GM13977 (cell line): Measurements from ENCODE around the gene FAM219B.

Experiments
- DNase-seq: peaks from one replicate; pipeline ENCODE4 v3.0.0; 2012; ENCODE audit warnings: low spot score
- in situ Hi-C: fragments of 300-500 bp; cut with MboI; formaldehyde crosslinking; loops from one replicate; pipeline ENCODE4 v1.12.0; 2022; ENCODE audit warnings: low sequenced_read_pairs, low pct_unique_long_range_greater_than_20kb, mixed read lengths, inconsistent platforms; ENCODE audit not compliant: unreplicated experiment
- TF ChIP-seq, protein P1 (sequence below): IDR thresholded peaks from 2 replicates; pipeline ENCODE4 v1.5.1; 2012; ENCODE audit warnings: mild to moderate bottlenecking, control low read depth; ENCODE audit not compliant: insufficient read depth; ENCODE audit errors: extremely low read depth, missing control alignments

FAM219B gene

DNA sequence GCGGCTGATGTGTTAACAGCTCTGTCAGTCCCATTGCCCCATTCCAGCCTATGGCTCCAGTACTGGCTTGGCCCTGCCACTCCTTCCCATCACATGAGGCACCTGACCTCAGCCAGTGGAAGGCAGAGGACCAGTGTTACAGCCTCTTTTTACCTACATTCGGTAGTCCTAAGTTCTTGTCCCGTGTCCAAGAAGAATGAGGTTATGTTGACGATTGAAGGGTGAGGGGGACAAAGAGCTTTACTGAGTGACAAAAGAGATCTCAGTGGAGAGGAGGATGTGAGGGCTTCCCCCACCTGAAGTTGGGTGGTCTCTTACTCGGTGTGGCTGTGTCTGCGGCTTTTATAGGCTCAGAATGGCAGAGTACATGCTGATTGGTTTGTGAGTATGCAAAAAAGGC, 24.1 kb downstream of the FAM219B start:
- TF ChIP-seq, protein P1, sequence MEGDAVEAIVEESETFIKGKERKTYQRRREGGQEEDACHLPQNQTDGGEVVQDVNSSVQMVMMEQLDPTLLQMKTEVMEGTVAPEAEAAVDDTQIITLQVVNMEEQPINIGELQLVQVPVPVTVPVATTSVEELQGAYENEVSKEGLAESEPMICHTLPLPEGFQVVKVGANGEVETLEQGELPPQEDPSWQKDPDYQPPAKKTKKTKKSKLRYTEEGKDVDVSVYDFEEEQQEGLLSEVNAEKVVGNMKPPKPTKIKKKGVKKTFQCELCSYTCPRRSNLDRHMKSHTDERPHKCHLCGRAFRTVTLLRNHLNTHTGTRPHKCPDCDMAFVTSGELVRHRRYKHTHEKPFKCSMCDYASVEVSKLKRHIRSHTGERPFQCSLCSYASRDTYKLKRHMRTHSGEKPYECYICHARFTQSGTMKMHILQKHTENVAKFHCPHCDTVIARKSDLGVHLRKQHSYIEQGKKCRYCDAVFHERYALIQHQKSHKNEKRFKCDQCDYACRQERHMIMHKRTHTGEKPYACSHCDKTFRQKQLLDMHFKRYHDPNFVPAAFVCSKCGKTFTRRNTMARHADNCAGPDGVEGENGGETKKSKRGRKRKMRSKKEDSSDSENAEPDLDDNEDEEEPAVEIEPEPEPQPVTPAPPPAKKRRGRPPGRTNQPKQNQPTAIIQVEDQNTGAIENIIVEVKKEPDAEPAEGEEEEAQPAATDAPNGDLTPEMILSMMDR, result no peak
- no peak for DNase-seq
- in situ Hi-C loops, result no loop called here

DNA sequence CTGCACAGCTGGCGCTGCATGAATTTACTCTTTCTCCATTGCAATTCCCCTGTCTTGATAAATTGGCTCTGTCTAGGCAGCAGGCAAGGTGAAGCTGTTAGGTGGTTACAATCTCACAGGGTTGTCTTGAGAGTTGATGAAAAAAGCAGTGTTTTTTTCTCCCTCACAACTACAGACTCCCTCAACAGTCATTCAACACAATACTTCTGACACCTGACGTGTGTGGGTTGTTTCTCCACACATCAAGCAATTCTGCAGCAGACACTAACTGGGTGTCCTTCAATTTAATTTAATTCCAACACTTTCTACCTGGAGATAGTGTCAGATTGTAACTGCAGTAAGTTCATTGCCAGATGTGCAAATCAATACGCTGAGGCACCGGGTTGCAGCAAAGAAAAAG, 28.4 kb downstream of the FAM219B start:
- TF ChIP-seq, protein P1, result no peak
- in situ Hi-C loops, result no loop called here
- DNase-seq, result no peak

DNA sequence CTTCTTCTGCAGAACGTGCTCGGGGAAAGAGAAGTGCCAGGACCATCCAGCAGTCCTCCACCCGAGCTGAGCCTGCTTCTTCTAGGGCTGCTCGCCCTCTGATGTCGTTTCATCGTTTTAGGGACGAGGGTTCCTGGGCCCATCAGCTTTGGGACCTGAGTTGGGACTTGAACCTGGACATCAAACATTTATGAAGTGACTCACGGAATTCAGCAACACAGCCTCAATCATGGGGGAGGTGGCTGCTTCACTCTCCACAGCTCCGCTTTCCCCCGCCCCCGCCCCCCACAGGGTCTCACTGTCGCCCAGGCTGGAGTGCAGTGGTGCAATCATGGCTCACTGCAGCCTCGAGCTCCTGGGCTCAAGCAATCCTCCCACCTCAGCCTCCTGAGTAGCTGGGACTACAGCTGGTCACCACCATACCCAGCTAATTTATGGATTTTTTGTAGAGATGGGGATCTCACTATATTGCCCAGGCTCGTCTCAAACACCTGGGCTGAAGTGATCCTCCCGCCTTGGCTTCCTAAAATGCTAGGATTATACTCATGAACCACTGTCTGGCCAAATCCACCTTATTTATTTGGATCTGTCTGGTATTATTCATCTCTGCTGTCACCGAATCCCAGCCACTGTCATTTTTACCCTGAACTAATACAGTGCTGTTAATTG, 32.8 kb downstream of the FAM219B start:
- TF ChIP-seq, protein P1, result no peak
- in situ Hi-C loops, result no loop called here
- no peak for DNase-seq

DNA sequence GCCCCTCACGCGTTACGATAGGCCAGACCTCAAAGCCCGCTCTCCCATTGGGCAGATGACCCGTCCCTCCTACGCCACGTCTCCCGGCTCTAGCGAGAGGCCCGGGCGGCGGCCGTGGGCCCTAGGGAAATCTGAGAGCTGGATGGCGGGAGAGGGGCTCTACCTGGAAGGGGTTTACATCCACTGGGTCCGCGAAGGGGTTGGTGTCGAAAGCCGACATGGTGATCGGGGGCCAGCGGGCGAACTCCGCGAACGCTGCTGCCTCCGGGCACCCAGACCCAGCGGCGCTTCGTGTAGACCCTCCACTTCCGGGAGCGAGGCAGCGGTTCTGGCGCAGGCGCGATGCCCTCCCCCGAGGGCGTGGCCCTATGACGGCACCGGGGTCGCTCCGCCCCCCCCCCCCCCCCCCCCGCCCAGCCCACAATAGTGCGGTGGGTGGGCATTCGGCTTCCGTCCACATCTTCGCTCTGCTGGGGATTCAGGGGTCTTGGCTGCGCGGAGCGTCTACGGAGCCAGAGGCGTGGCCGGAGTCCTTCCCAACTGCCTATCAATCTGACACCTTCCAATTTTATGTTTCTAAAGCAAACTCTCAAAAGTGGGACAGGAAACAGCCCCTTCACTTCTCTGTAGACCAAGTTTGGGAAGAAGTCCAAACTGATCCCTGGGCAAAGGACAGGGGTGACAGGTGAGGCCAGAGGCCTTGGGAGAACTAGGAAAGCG, 33.5 kb downstream of the FAM219B start, which contains the start of gene SCAMP2:
Gene SCAMP2 (minus strand): TSS at position 330 of the 720 bp plus-strand sequence. CDS start 110 bp downstream, at position 220.
- in situ Hi-C loops, result no loop called here
- TF ChIP-seq, protein P1, result no peak
- DNase-seq, result peak; percentile 96

DNA sequence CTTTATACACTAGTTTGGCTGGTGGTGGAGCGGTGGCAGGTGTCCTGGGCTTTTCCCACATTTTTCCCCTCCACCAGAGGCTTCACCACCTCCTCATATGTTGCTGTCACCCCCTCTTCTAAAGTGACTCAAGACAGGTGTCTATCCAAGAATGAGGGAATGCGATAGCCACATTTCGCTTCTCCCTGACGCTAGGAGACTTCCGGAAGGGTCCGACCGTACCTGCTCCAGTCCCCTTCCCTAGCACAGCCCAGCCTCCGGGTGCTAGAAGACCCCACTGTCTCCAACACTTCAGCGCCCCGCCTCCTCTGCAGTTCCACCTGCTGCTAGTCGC, 34.0 kb downstream of the FAM219B start:
- DNase-seq, result no peak
- TF ChIP-seq, protein P1, result no peak
- in situ Hi-C loops, result no loop called here

DNA sequence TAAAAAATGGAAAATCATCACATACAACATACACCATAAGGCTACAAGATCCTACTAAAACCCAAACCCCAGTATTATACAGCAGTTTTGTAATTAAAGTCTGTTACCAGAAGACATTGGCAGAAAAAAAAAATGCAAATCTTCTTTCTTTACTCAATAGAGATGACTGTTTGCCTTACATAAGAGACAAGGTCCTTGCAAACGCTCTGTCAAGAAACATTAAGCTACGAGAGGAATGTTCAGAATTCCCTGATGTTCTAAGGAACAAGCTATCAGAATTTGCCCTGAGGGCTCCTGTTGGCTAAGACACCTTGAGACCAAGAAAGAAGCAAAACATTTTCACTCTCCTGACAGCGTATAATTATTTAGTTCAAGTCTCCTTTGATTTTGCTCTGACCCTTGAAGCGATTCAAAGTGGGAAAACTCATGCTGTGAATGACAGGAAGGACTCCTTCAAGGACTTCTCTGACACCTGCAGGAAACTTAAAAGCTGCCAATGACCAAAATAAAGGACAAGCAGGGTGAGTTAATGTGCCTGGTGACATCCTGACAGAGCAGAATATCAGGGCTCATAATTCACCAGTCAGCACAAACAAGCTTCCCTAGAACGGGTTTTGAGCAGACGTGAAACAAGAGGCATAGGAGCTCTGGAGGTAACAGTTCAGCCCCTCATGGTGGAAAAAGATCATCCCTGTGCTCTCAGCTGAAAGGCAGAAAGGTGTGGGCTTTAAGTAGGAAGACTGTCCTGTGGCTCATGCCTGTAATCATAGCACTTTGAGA, 36.0 kb downstream of the FAM219B start:
- DNase-seq, result no peak
- TF ChIP-seq, protein P1, result no peak
- in situ Hi-C loops, result no loop called here
